Femur (tissue), 1 donor: Measurements from ENCODE around the gene ANKRD53.

Experiments
- DNase-seq: peaks from one replicate; pipeline ENCODE4 v3.0.0-alpha.2; 2017

ANKRD53 gene

DNA sequence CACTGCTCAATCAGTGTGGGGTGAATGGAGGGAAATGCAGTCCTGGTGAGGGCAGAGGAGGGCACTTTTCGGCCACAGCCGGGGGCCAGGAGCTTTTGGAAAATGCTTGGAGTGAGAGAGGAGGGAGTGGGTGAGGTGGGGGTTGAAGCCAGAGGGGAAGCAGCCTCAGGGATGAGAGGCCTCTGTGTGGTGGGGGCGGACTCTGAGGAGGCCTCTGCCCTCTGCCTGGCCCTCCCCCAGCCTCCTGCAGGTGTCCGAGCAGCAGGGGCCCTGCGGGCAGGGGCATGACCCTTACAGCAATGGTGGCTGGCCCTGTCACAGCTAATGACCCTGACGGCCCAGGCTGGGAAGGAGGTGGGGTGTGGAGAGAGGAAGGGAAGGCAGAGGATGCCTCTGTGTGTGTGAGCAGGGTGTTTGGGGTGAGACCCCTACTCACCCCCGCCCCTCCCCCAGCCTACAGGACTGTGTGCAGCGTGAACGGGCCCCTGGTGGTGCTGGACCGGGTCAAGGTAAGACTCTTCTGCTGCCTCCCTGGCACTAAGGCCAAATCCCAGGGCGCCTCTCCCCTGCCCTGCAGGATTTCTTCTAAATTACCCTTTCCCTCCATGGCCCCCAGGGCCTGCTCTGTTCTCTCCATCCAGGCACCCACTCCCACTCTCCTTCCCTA lies 35.1 kb upstream of the ANKRD53 start:
- peak; percentile 7 for DNase-seq

- DNase-seq, result peak; percentile 6
Observed at GRCh38 chr2:70944111-70944690, 34.2 kb upstream of the ANKRD53 start.

- DNase-seq, result peak; percentile 62
Observed at GRCh38 chr2:70946832-70947442, 31.5 kb upstream of the ANKRD53 start.

GRCh38 chr2:70947556-70948184 lies 30.8 kb upstream of the ANKRD53 start:
- DNase-seq, result no peak

GRCh38 chr2:70948337-70949003 lies 30.0 kb upstream of the ANKRD53 start:
- DNase-seq, result peak; percentile 81

DNA sequence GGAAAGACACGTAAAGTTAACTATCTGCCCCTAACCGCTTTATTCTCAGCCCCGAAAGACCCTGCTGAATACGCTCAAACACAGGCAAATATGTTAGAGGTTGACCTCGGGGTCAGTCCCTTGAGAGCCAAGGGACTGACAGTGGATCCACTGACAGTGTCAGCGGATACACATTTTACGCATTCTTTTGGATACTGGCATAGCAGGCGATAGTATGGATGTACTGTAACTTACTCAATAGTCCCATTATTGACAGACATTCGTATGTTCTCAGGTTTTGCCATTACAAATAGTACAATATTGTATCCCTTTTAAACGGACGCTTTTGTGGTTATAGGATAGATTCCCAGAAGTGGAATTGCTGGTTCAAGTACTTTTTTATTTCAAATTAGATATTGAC lies 29.3 kb upstream of the ANKRD53 start:
- no peak for DNase-seq

GRCh38 chr2:70954886-70955285 lies 23.5 kb upstream of the ANKRD53 start:
- peak; percentile 8 for DNase-seq

DNA sequence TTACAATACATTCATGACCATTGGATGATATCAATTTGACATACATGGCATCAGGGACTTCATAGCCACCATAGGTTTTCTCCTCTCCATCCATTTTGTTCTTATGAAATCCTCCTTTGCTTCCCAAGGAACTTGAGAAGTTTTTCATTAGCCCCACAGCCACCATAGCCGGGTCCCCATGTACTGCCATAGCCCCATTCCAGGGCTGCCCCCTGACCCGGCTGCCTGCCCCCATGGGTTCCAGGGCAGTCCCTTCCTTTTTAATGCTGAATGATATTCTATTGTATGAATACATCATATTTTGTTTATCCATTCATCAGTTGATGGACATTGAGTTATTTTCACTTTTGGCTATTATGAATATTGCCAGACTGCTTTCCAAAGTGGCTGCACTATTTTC lies 22.3 kb upstream of the ANKRD53 start:
- no peak for DNase-seq

DNA sequence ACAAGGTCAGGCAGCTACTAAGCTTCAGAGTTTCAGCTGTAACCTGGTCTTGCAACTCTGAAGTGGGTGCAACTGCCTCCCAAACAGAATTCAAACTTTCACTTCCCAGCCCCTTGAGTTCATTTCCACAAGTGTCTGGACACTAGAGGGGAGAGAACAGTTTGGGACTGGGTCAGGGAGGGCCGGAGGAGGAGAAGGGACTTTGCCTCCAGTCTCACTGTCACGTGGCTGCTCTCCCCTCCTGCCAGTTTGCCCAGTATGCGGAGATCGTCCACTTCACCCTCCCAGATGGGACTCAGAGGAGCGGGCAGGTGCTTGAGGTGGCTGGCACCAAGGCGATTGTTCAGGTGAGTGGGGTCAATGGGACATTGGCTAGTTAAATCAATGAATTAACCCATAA lies 20.6 kb upstream of the ANKRD53 start:
- no peak for DNase-seq

GRCh38 chr2:70958759-70959158 lies 19.7 kb upstream of the ANKRD53 start:
- no peak for DNase-seq

GRCh38 chr2:70959271-70959761 lies 19.1 kb upstream of the ANKRD53 start:
- DNase-seq, result no peak

GRCh38 chr2:70959851-70960832 lies 18.3 kb upstream of the ANKRD53 start:
- peak; percentile 7 for DNase-seq

DNA sequence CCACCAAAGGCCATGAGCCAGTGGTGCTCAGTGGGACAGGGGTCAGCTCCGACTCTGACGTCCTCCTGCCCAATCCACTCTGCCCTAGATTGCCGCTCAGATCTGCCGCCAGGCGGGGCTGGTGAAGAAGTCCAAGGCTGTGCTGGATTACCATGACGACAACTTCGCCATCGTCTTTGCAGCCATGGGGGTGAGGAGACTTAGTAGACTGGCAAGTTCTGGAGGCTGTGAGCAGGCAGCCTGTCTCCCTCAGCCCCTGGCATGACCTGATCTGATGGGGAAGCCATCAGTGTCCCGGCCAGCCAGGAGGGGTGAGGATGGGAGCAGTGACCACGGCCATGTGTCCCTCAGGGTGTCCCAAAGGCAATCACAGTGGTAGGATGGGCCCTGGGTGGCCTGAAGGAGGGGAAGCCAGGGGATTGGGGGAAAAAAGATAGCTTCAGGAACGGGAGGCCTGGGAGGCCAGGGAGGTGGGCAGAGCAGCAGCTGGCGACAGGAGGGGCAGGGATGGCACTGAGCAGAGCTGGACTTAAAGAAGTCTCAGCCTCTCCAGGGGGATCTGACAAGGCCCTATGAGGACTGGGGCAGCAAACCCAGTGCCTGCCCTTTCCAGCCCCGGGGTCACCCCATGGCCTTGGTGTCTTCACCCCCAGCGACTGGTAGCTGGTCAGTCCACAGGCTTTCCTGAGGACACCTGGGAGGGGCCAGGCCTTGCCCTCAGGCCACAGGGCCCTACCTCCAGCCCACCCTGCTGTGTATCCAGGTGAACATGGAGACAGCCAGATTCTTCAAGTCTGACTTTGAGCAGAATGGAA lies 17.4 kb upstream of the ANKRD53 start:
- peak; percentile 14 for DNase-seq

GRCh38 chr2:70961648-70961994 lies 16.8 kb upstream of the ANKRD53 start:
- DNase-seq, result peak; percentile 9

DNA sequence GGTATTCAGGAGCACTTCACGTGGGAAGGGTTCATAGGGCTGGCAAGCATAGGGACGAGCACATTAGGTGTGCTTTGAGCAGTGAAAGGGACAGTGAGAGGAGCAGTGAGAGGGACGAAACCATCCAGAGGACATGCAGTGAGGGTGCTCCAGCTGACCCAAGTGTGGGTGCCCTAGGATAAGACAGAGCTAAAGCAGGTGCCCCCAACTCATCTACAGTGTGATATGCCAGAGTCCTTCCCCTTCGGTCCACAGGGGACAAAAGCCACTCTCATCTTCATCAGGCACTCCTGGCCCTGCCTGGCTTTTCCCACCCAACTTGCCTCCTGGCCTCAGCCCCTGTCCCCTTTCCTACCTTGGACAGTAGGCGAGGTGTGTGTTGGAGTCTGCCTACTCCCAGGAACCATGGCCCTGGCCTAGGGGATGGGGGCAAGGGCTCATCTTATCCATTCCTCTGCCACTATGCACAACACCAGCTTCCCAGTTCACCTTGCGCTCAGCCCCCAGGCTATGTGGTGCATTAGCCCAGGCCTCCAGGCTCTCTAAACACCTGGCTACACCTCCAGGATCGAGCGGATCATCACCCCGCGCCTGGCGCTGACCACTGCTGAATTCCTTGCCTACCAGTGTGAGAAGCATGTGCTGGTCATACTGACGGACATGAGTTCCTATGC lies 16.1 kb upstream of the ANKRD53 start:
- DNase-seq, result peak; percentile 12

GRCh38 chr2:70962885-70963878 lies 15.2 kb upstream of the ANKRD53 start:
- peak; percentile 10 for DNase-seq

DNA sequence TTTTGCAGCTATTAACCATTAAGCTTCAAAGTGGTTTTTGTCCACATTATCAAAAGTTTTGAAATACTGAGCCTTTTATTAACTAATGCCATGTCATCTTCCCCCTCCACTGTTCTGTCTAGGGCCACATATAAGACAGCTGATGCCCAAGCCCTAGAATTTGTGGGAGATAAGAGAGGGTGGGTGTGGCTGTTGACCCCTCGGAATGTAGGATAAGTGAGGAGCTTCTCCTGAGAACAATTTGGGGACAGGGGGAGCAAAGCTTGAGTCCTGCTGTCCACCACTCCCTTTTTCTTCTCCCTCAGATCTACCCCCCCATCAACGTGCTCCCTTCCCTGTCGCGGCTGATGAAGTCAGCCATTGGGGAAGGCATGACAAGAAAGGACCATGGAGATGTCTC lies 14.3 kb upstream of the ANKRD53 start:
- DNase-seq, result no peak

DNA sequence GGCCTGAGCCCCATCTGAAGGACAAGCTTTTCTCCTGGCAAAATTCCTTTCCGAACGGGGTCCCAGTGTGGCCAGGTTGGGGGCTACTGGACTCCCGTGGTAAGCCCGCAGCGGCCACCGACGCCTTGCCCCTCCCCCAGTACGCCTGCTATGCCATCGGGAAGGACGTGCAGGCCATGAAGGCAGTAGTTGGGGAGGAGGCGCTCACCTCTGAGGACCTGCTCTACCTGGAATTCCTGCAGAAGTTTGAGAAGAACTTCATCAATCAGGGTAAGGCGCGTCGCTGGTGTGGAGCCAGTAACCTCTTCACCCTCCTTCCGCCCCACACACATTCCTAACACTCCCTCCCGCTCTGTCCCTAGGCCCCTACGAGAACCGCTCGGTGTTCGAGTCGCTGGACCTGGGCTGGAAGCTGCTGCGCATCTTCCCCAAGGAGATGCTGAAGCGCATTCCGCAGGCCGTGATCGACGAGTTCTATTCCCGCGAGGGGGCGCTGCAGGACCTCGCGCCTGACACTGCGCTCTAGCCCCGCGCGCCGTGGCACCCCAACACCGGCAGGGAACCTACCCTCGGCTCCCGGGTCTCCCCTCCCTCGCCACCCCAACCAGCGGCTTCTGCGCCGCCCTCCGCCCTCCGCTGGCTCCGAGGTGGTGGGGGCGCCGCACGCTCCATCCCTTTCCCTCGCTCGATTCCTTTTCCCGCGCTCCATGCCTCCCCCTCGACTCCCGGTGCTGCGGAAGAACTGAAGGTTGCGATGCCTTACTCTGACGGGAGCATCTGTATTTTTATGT lies 13.6 kb upstream of the ANKRD53 start:
- peak; percentile 68 for DNase-seq
